GM21390 (cell line): ENCODE data around the gene SIT1.

Source experiments
- ATAC-seq: cut with Tn5 transposase; IDR thresholded peaks from one replicate; pipeline ENCODE4 v1.9.1; 2021; ENCODE audit not compliant: unreplicated experiment

SIT1 gene

DNA sequence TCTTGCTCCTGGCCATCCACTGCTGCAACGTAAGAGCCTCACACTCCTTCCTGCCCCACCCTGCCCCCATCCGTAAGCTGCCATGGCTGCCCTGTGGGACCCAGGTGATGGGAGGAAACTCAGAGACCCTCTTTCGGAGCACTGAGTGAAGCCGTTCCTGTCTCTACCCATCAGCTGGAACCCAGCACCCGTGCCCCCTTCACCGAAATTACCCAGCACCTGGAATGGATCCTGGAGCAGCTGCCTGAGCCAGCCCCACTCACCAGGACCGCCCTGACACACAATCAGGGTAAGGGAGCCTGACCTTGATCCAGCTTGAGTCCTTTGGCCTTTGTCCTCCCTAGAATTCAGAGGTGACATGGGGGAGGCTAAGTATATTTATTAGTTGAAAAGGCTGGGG, 42.5 kb downstream of the SIT1 start:
- ATAC-seq, result no peak

DNA sequence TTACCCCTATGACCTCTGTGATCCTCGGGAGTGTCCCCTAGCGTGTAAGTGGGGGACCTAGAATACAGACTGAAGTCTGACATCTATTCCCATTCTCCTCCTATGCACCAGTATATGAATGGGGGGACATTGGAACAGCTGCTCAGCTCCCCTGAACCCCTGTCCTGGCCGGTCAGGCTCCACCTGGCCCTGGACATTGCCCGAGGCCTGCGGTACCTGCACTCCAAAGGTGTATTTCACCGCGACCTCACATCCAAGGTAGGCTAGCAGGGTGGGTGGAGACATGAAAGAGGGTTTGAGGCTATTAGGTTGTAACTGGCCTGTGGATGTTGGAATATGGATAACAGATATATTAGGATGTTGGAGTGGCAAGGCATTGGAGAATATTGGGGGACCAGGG, 44.0 kb downstream of the SIT1 start:
- no peak for ATAC-seq

DNA sequence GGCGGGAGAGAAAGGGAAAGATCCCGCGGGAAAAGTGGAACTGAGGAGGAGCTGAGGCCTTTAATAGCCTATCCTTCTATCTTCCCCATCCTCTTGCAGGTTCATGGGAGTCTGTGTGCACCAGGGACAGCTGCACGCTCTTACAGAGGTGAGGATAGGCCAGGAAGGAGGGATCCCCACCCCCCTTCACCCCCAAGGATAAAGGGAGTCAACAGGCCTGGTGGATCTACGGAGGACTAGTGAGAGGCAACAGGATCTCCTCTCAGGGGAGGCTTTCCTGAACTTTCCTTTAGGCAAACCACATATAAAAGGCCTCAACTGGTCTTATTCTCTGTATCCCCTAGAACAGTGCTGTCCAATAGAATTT, 44.6 kb downstream of the SIT1 start:
- ATAC-seq, result no peak

DNA sequence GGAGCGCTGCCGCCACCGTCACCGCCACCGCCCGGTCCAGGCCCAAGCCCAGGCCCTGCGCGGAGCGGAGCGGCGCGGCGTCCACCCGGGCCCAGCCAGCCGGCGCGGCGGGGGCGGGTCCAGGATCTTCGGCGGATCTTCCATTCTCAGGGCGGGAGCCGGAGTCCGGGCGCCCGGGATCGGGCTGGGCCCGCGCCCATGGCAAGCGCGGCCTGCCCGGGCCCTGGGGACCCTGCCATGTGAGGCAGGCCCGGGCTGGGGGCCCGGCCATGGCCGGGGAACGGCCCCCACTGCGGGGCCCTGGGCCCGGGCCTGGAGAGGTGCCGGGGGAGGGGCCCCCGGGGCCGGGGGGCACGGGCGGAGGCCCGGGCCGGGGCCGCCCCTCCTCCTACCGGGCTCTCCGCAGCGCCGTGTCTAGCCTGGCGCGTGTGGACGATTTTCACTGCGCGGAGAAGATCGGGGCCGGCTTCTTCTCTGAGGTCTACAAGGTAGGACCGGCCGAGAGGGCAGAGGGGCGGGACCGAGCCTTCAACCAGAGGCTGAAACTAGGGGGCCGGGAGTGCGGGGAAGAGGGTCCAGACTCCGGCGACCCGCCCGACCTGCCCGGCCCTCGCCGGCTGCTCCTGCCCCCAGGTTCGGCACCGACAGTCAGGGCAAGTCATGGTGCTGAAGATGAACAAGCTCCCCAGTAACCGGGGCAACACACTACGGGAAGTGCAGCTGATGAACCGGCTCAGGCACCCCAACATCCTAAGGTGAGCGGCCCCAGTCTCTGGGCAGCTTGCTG, 45.2 kb downstream of the SIT1 start:
- ATAC-seq, result peak; percentile 15

DNA sequence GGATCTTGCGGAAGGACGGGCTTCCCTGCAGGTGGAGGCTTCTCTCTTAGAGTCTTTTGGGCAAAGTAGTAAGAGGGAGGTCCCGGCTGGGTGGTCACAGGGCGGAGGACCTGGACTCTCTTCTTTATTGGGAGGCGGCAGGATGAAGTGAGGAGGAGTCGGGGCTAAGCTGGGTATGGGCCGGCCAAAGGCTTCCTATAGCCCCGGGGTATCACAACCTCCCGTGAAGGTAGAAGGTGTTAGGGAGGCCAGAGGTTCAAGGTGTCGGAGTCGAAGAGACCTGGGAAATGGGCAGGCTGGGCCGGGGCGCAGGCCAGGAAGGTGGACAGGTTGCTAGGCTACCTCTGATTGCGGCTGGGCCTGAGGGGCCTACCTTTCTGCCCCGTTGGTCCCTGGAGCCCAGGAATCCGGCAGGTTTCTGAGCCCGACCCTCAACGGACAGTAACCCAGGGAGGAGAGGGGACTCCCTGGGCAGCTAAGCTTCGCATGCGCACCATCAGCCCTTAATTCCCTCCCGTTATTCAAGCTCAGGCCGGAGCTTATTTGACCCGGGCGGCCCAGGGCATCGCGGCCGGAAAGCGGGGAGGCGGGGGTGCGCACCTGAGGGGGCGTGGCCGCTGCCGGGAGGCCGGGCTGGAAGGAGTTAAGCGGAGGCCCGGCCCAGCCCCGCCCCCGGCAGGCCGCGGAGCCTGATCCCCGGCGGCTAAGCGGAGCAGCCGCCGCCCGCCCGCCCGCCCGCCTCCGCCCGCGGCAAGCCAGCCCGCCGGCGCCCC, 46.0 kb downstream of the SIT1 start, which contains the start of gene TESK1:
TESK1 (plus strand) TSS at position 685 of the 773 bp plus-strand sequence. CDS start 358 bp downstream, outside the sequence.
- ATAC-seq, result peak; percentile 51

DNA sequence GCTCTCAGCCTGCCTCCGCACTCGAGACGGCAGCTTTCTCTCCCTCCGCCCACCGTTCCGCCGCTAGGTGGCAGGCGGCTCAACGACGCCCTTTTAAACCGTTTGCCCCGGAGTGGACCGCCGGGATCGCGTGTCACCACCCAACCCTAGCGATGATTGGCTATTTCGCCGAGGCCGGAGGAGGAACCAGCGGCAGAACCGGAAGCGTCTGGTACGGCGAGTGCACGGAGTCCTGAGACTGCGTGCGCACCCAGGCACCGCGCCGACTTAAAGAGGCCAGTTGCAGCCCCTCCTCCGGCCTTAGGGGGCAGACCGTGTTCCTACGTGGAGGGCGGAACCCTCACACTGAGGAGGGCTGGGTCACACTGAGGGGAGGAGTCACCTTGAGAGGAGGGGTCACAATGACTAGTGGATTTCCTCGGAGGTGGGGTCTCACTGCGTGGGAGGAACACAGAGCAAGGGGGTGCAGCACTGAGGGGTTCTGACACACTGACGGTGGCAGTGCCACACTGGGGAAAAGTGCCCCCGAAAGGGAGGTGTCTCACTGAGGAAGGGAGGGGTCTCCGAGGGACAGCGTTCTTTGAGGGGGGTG, 46.6 kb downstream of the SIT1 start:
- peak; percentile 79 for ATAC-seq

DNA sequence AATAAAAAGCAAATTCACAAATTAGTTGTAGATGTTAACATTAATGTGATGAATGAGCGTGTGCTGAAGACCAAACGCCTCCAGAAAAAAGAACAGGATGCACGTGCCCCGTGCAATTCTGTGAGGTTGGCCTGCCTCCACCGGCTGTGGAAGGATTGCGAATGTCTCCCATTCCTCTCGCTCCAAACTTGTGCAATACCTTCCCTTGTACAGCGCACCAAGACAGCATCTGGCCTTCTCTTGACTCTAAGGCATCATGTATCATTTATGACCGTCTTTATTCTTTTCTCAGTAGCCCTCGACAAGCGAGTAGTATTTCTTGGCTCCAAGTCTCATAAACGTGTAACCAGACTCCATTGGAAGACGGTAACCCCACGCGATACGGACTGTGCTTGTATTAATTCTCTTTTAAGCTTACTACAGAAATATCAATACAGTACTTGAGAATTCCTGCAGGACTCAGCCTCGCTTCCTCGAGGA, 47.2 kb downstream of the SIT1 start:
- no peak for ATAC-seq

DNA sequence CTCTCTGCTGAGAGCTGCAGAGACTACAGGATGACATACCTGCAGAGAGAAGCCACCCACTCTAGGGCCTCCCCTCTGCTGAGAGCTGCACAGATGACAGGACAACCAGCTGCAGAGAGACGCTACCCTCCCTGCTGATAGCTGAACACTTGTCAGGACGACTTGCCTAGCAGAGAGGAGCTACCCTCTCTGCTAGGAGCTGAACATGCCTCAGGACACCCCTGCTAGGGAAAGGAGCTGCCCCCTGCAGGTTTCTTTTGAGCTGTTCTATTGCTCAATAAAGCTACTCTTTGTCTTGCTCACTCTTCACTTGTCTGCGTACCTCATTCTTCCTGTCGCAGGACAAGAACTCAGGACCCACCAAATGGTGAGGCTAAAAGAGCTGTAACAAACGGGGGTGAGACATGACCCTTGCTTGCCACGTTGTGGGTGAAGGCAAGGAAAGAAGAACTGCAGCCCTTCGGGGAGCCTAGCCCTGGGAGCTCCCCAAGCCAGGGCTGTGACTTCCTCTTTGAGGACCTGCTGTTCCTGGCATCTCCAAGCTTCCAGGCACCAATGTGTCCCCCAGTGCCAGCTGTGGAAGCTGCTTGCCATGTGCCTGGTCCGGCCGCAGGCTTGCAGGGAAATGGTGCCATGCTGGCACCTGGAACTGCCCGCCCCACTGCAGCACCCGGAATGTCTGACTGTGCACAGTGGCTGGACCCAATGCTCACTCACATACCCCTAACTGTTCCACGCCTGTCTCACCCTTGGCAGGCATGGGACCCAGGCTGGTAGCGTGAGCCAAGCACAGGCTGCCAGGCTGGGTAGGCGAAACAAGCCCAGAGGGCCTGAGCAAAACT, 50.7 kb downstream of the SIT1 start:
- ATAC-seq, result no peak
